ENCODE measurements around the gene LTB4R.

DNA sequence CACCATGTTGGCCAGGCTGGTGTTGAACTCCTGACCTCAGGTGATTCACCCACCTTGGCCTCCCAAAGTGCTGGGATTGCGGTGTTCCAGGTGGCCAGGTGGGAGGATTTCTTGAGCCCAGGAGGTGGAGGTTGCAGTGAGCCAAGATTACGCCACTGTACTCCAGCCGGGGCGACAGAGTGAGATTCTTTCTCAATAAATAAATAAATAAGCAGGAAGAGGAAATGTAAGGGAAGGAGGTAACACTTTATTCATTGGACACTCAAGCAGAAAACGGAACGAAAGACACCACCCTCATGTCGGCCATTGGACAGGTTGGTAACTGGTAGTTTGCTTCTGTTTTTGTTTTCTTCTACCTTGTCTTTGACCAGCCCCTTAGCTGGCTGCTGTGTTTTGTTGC is 43.7 kb downstream of the LTB4R start:
- TF ChIP-seq, protein P1, sequence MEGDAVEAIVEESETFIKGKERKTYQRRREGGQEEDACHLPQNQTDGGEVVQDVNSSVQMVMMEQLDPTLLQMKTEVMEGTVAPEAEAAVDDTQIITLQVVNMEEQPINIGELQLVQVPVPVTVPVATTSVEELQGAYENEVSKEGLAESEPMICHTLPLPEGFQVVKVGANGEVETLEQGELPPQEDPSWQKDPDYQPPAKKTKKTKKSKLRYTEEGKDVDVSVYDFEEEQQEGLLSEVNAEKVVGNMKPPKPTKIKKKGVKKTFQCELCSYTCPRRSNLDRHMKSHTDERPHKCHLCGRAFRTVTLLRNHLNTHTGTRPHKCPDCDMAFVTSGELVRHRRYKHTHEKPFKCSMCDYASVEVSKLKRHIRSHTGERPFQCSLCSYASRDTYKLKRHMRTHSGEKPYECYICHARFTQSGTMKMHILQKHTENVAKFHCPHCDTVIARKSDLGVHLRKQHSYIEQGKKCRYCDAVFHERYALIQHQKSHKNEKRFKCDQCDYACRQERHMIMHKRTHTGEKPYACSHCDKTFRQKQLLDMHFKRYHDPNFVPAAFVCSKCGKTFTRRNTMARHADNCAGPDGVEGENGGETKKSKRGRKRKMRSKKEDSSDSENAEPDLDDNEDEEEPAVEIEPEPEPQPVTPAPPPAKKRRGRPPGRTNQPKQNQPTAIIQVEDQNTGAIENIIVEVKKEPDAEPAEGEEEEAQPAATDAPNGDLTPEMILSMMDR (IDR thresholded peaks at IDR 0.05) = no peak
- TF ChIP-seq POLR2AphosphoS5 (IDR thresholded peaks at IDR 0.05) = no peak
- no peak for TF ChIP-seq POLR2A (IDR thresholded peaks at IDR 0.05)

Data from upper lobe of left lung (tissue), 4 donors.